Amygdala (tissue), 56 donors: Measurements from ENCODE around the gene SLC1A2.

Experiments
- DNase-seq, 56 donors: peaks; one replicate each; lab custom pipeline; 2025; lab: John Stamatoyannopoulos, UW

The SLC1A2 gene

DNA sequence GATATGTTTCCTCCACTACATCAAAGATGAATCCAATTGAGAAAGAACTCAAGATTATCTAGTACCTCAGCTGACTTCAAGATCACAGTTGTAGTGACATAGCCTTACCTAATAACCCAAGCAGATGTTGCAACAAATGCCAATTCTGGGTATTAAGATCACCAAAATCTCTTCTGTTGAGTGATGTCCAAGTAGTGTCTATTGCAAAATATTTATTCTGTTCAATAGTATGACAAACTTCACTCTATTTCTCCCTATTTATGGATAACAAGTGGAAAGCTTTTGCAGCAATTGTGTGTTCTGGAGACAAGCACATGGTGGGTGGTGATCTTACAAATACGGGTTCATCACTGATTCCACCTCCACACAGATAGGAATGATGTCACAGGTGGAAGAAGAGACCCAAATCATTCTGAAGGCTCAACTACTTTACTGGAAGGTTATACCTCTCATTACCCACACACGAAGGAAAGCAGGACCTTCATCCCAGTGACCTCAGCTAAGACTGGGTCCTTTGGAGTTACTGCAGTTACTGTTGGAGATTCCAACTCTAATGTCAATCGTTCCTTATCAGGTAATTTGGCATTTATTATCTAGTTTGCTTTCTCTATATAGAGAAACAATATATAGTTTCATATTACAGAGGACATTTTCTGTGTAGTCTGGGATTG lies 208.3 kb downstream of the SLC1A2 start:
- no peak for DNase-seq

GRCh38 chr11:35208795-35209194 lies 210.6 kb downstream of the SLC1A2 start:
- DNase-seq = no peak

- DNase-seq = no peak
Observed at GRCh38 chr11:35207471-35208403, 211.6 kb downstream of the SLC1A2 start.

DNA sequence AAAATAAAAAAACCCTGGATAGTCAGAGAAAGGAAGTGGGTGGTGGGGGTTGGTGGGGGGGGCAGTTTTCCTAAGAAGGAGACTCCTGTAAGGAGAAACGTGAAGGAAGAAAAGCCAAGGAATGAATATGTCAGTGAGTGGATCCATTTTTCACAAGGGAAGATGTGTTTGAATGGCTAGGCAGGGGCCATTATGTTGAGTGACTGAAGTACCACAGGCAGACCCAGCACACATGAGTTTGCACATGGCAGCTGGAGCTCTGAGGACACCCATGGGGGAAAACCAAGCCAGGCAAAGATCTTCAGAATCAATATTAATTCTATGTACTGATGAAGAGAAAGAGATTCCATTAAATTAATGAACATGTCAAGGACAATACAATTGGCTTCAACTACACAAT lies 212.7 kb downstream of the SLC1A2 start:
- no peak for DNase-seq

GRCh38 chr11:35204614-35205013 lies 214.7 kb downstream of the SLC1A2 start:
- no peak for DNase-seq
